ENCODE results near the gene PTPRT.

Gene PTPRT

DNA sequence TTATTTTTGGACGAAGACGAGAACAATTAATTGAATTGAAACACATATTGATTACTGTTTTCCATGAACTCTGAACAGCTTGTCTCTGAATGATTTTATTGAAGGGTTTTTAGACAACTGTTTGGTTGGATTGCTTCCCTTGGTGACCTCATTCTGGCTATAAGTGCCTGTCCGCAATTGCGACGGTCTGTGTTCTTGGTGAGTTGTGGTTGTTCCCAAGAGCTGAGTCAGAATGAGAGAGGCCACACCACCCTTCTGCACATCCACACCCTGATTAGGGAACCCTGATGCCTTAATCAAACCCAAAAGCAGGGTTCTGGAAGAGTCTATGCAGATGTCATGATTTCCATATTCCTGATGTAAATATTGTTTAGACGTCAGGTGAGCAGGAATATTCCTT, 747.0 kb downstream of the PTPRT start:
- no peak overlapping the region for H3K4me3 ChIP-seq (ENCODE audit: low read length)
- TF ChIP-seq, protein P1, sequence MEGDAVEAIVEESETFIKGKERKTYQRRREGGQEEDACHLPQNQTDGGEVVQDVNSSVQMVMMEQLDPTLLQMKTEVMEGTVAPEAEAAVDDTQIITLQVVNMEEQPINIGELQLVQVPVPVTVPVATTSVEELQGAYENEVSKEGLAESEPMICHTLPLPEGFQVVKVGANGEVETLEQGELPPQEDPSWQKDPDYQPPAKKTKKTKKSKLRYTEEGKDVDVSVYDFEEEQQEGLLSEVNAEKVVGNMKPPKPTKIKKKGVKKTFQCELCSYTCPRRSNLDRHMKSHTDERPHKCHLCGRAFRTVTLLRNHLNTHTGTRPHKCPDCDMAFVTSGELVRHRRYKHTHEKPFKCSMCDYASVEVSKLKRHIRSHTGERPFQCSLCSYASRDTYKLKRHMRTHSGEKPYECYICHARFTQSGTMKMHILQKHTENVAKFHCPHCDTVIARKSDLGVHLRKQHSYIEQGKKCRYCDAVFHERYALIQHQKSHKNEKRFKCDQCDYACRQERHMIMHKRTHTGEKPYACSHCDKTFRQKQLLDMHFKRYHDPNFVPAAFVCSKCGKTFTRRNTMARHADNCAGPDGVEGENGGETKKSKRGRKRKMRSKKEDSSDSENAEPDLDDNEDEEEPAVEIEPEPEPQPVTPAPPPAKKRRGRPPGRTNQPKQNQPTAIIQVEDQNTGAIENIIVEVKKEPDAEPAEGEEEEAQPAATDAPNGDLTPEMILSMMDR (conservative IDR thresholded peaks at IDR 0.05; ENCODE audit: low read length) = no peak
- no peak for DNase-seq (ENCODE audit: low read depth)

DNA sequence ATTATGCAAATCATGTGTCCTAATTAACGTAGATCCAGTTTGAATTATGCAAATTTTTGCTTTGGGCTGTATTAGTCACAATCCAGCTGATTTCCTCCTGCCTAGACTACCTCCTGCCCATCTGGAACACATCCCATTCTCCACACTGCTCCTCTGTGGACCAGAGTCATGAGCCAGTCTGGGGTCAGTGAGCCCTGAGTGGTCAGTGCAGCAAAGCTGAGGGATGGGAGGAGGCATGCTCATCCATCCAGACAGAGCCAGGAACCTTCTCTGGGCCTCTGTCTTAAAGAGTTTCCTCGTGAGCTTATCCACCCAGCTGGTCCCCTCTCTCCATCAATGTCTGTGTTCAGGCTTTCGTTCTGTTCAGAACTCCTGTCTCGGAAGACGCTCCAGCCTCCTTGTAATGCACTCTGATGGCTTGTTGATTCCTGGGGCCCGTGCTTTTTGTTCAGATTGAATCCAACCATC, 747.8 kb downstream of the PTPRT start:
- DNase-seq (ENCODE audit: low read depth) = no peak
- TF ChIP-seq, protein P1 (conservative IDR thresholded peaks at IDR 0.05; ENCODE audit: low read length) = no peak
- no peak overlapping the region for H3K4me3 ChIP-seq (ENCODE audit: low read length)

DNA sequence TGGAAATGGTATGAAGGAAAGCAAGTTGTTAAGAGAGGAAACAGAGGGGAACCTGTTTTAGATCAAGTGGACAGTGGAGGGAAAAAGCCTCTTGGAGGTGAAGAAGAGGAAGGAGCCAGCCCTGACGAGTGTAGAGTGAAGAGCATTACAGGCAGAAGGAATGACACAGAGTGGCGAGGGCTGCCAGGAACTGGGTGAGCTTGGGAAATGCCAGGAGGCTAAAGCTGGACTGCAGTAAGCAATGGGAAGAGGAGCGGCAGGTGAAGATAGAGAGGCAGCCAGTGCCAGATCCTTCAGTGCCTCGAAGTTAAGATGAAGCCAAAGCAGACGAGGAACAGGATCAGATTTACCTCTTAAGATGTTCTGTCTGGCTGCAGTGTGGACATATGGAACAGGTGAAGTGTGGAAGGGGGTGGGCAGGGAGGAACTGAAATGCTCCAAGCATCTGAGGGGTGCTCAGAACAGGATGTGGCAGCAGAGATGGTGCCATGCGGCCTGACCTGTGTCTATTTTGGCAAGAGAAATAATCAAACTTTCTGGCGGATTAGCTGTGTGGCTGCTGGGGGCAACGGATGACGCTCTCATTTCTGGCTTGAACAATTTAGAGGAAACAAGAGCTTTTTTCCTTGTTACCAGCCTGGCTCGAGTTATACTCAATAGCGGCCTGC, 748.4 kb downstream of the PTPRT start:
- no peak overlapping the region for H3K4me3 ChIP-seq (ENCODE audit: low read length)
- TF ChIP-seq, protein P1 (conservative IDR thresholded peaks at IDR 0.05; ENCODE audit: low read length) = no peak
- DNase-seq (ENCODE audit: low read depth) = no peak

DNA sequence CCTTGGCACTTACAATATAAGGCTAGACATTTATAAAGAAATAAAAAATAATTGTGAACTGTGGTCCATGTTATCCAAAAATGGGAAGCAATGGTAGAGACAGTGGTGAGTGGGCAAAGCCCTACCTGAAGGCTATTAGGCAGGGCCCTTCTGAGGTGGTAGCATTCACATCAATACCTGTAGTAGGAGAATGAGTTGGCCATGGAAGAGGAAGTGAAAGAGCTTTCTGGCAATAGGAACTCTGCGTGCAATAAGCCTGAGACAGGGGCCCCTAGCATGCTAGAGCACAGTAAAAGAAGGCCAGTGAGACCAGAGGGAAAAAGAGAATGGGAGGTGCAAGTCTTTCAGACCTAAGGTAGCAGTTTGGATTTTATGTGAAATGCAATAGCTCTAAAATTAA, 754.5 kb downstream of the PTPRT start:
- no peak for DNase-seq (ENCODE audit: low read depth)
- no peak overlapping the region for H3K4me3 ChIP-seq (ENCODE audit: low read length)
- TF ChIP-seq, protein P1 (conservative IDR thresholded peaks at IDR 0.05; ENCODE audit: low read length) = no peak

DNA sequence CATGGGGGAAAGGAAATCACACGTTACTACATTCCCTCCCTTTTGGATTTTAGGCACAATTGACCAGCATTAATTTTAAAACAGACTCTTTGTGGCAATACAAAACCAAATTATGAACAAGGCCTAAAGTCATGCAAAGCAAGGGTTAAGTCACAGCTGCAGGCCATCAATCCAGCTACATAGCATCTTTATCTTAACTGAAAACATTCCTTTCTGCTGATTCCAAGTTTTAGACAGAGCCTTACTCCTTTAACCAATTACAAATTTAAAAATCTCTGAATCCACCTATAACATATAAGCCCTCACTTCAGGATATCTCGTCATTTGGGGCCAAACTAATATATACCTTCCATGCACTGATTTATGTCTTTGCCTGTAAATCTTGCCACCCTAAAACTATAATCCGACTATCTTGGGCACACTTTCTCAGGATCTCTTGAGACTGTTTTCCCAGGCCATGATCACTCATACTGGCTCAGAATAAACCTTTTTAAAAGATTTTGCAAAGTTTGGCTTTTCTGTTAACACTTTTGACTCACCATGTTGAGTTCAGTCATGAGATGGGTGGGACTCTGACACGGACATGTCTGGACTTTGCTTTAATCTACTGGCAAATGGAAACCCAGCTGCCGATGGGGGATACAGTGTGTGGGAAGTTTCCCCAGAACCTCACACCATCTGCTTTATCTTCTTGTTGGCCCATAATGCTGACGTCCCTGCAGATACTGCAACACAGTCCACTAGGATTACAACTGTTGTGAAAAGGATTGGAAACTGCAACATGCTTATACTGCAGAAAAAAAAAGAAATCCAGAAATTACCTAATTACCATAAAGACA, 757.0 kb downstream of the PTPRT start:
- no peak overlapping the region for H3K4me3 ChIP-seq (ENCODE audit: low read length)
- no peak for DNase-seq (ENCODE audit: low read depth)
- TF ChIP-seq, protein P1 (conservative IDR thresholded peaks at IDR 0.05; ENCODE audit: low read length) = no peak

DNA sequence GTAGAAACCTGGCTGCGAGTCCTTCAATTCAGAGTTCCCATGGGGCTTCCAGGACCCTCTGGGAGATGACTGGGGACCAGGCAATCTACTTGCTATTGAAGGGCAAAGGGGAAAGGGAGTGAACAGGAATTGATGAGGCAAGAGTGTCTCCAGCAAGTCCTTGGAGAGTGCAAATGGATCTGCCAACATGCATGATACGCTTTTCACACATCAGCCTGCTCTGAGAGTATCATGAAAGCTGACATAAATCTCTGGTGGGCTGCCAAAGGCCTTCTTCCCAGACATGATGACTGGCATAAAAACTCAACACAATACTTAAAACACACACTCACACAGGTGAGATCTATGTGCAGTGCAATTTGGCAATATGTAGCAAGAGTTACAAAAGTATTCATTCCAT, 759.1 kb downstream of the PTPRT start:
- no peak for DNase-seq (ENCODE audit: low read depth)
- H3K4me3 ChIP-seq (ENCODE audit: low read length) = no peak overlapping the region
- TF ChIP-seq, protein P1 (conservative IDR thresholded peaks at IDR 0.05; ENCODE audit: low read length) = no peak

Data from AG10803 (cell line).